HFF-Myc (cell line): ENCODE data around the gene RNF157.

Experiments used
- DNase-seq: peaks from one replicate; pipeline ENCODE4 v3.0.0-alpha.2; 2011; ENCODE audit warnings: low read depth; ENCODE audit errors: extremely low read depth
- H3K4me3 ChIP-seq: replicated peaks from 2 replicates; pipeline ENCODE4 v1.5.1; 2011; ENCODE audit warnings: low read depth, mild to moderate bottlenecking, control low read depth, low read length
- TF ChIP-seq, protein P1 (sequence below): IDR thresholded peaks from 2 replicates; pipeline ENCODE4 v1.5.1; 2012; ENCODE audit warnings: mild to moderate bottlenecking, low read depth, low read length, control low read depth; ENCODE audit errors: missing control alignments

RNF157 gene

DNA sequence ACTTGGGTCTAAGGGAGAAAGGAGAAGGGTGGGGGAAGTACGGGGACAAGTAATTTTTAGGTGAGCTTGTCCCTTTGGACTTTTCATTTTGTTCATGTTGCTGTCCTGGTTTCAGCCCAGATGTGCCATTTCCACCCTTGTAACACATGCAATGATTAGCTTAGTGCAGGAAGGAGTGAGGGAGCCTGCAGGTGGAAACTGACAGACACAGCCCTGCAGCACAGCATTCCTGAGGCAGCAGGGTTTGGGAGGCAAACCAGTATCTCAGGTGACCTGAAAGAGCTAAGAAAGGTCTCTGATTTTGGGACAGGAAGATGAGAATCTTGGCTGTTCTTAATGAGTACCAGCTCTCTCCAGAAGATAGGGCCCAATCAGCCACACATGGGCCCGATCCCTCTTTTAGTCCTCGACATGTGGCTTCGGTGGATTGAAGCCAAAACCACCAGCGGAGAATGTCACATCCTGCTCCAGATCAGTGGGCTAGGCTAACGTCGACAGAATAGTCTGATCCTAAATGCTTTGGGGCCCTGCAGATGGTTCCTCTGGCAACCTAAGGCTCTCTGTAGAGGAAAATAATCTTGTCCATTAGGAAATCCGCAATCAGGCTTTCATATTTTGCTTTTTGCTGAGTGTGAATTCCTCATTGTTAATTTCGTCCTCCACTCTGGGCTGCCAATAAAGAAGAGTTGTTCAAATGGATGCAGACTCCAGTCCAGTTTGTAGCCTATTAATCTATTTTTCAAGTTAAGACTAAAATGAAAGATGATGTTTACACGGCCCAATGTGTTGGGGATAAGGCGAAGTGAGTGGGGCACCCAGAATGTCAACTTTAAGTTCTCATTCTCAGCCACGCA is 3.8 kb upstream of the RNF157 start:
- peak; percentile 73 for DNase-seq

GRCh38 chr17:76241691-76242255 is 1.5 kb upstream of the RNF157 start:
- H3K4me3 ChIP-seq: no peak overlapping the region
- TF ChIP-seq, protein P1, sequence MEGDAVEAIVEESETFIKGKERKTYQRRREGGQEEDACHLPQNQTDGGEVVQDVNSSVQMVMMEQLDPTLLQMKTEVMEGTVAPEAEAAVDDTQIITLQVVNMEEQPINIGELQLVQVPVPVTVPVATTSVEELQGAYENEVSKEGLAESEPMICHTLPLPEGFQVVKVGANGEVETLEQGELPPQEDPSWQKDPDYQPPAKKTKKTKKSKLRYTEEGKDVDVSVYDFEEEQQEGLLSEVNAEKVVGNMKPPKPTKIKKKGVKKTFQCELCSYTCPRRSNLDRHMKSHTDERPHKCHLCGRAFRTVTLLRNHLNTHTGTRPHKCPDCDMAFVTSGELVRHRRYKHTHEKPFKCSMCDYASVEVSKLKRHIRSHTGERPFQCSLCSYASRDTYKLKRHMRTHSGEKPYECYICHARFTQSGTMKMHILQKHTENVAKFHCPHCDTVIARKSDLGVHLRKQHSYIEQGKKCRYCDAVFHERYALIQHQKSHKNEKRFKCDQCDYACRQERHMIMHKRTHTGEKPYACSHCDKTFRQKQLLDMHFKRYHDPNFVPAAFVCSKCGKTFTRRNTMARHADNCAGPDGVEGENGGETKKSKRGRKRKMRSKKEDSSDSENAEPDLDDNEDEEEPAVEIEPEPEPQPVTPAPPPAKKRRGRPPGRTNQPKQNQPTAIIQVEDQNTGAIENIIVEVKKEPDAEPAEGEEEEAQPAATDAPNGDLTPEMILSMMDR: no peak

More for the DNA sequence above, 3.8 kb upstream of the RNF157 start:
- H3K4me3 ChIP-seq: no peak overlapping the region
- TF ChIP-seq, protein P1: no peak

DNA sequence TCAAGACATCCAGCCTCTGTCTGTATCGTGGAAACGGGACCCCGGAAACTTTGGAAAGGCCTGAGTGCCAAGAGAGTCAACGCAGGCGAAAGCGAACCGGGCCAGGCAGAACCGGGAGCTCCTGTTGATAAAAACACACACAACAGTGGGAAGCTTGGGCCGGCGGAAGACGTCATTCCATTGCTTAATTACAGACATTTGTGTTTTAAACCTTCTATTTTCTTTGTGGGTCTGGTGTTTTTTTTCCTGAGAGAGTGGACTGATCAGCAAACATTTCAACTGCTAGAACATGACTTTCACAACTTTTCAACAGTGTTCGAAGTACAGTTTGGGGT is 878 bp upstream of the RNF157 start:
- TF ChIP-seq, protein P1: no peak
- peak overlapping the region; percentile 55 for H3K4me3 ChIP-seq
- DNase-seq: no peak

More at GRCh38 chr17:76241691-76242255, 1.5 kb upstream of the RNF157 start:
- DNase-seq: no peak

DNA sequence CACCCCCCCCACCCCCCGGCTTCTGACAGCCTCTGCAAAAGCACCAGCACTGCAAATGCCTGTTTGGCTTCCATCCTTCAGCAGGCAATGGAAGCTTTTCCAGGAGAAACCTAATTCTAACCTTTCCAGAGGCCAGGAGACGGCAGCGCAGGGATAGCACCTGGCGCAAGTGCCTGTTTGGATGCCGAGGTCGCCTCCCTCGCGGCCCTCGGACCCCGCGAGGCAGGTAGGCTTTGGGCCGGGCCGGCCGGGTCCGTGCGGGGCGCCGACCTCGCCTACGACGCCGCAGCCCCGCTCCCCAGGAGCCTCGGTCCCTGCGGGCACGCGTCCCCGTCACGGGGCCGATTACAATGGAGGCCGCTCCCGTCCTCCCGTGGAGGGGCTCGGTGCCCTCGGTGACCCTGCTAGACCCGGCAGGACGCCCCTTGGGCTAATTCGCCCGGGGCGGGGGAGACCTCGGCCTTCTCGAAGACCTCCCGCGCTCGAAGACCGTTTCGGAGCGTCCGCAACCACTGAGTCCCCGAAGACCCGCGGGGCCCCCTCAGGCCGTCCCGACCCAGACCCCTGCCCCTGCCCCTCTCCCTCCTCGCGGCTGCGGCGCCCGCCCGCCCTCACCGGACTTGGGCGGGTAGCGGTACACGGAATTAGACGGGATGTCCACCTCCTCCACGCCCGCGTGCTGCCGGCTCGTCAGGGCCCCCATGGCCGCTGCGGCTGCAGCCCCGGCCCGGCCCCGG is 587 bp downstream of the RNF157 start:
- TF ChIP-seq, protein P1: no peak
- no peak for DNase-seq
- peak overlapping the region; percentile 19 for H3K4me3 ChIP-seq

GRCh38 chr17:76238847-76239537 is 1.3 kb downstream of the RNF157 start:
- TF ChIP-seq, protein P1: no peak
- H3K4me3 ChIP-seq: no peak overlapping the region
- DNase-seq: no peak

DNA sequence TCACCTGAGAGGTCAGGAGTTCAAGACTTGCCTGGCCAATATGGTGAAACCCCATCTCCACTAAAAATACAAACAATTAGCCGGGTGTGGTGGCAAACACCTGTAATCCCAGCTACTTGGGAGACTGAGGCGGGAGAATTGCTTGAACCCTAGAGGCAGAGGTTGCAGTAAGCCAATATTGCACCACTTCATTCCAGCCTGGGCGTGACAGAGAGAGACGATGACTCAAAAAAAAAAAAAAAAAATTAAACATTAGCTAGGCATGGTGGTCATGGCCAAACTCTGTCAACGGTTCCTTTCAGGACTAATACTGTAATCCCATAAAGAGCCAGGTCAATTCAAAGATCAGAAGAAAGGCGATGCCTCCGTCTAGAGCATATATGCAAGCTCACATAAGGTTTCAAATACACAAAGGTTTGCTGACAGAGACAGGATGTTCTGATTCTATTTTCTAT is 2.4 kb downstream of the RNF157 start:
- no peak for DNase-seq
- no peak overlapping the region for H3K4me3 ChIP-seq
- TF ChIP-seq, protein P1: no peak
